ENCODE results near the gene CBARP.

- no peak for TF ChIP-seq CTCF (IDR thresholded peaks at IDR 0.05)
- no peak for TF ChIP-seq POLR2A (IDR thresholded peaks at IDR 0.05)
These were observed 12.2 kb upstream of the CBARP start for GRCh38 chr19:1249990-1250436.
